ENCODE measurements around the gene ARHGAP15.

Gene ARHGAP15

DNA sequence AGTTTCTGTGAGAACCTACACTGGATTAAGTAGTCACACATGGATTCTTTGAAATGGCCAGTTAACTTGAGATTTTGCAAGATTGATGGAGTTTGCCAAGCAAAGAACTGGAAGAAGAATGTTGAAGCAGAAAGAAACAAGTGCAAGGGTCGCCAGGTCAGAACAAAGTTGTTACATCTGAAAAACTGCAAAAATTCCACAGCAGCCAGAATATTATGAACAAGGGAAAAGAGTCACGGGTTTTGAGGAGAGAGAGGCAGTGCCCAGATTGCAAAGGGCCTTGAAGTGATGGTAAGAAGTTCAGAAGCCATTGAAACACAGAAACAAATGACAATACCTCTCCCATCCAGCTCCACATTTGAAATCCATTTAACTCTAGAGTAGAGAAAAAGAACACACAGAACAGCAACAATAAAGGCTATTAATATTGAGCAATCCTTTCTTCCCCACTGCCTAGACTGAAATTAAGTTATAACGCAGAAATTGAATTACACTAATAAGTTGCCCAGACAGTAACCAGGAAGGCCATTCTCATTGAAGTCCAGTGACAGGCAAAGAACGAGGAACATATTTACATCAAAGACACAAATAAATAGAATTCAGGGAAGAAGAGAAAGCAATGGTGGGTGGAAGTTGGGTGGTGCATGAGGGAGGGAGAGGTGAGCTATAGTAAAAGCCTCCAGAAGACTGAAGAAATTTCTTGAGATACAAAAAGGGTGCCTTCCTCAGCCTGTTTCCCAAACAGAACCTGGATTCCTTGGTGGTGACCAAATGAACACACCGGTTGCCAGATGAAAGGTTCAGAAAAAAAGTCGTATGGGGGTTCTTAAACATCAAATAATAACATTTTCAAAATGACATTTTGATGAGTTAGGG lies 80.6 kb downstream of the ARHGAP15 start:
- TF ChIP-seq, protein P1, sequence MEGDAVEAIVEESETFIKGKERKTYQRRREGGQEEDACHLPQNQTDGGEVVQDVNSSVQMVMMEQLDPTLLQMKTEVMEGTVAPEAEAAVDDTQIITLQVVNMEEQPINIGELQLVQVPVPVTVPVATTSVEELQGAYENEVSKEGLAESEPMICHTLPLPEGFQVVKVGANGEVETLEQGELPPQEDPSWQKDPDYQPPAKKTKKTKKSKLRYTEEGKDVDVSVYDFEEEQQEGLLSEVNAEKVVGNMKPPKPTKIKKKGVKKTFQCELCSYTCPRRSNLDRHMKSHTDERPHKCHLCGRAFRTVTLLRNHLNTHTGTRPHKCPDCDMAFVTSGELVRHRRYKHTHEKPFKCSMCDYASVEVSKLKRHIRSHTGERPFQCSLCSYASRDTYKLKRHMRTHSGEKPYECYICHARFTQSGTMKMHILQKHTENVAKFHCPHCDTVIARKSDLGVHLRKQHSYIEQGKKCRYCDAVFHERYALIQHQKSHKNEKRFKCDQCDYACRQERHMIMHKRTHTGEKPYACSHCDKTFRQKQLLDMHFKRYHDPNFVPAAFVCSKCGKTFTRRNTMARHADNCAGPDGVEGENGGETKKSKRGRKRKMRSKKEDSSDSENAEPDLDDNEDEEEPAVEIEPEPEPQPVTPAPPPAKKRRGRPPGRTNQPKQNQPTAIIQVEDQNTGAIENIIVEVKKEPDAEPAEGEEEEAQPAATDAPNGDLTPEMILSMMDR (IDR thresholded peaks at IDR 0.05; ENCODE audit: extremely low read depth, missing control alignments), result no peak
- no peak for DNase-seq (ENCODE audit: low spot score)

DNA sequence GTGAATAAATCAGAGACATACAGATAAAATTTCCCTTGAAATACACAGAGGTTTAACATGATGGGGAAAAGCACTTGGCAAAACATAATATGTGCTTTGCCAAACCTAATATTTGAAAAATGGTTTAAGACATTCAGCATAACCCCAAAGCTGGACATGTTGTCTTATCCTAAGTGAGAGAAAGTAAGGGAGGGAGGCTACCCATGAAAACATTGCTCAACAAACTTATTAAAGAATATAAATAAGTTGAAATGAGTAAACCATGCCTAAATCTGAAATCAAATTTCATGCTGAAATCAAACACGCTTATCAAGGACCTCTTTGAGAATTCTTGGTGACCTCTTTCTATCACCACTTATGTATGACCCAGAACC lies 81.2 kb downstream of the ARHGAP15 start:
- no peak for DNase-seq (ENCODE audit: low spot score)

DNA sequence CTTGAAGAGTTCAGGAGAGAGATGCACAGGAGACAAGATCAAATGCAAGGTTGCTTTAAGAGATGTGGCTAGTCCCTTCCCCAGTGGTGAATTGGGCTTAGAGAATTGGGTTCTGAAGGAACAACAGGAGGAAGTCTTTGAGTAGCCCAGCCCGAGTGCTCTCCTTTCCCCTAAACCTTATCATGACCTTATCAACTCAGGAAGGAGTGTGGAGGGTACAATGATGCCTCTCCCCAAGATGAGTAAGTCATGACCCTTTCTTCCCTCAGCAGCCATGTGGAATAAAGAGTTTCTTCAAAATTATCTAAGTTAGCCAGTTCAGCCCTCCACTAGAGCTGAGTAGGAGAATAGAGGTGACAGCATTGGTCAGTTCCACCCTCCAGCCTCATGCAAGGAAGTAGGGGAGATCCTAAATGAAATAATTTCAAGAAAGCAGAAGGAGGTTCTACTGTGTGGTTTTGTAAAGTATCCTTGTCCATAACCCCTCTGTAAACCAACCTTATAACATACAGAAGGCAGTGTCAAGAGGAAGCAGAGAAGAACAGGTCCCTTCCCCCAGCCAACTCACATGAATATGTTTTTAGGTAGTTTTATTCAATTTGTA lies 88.4 kb downstream of the ARHGAP15 start:
- TF ChIP-seq, protein P1 (IDR thresholded peaks at IDR 0.05; ENCODE audit: extremely low read depth, missing control alignments), result no peak
- DNase-seq (ENCODE audit: low spot score), result no peak

More for the DNA sequence above, 81.2 kb downstream of the ARHGAP15 start:
- TF ChIP-seq, protein P1 (IDR thresholded peaks at IDR 0.05; ENCODE audit: extremely low read depth, missing control alignments), result no peak

DNA sequence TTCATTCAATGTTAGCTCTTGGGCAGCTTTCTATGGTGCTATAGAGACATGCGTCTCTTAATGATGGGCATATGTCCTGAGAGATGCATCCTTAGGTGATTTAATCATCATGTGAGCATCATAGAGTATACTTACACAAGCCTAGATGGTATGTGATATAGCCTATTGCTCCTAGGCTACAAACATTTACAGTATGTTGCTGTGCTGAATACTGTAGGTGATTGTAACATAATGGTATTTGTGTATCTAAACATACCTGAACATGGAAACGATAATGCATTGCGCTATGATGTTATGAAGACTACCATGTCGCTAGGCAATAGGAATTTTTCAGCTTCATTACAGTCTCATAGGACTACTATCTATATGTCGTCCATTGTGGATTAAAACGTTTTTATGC lies 89.4 kb downstream of the ARHGAP15 start:
- no peak for DNase-seq (ENCODE audit: low spot score)
- TF ChIP-seq, protein P1 (IDR thresholded peaks at IDR 0.05; ENCODE audit: extremely low read depth, missing control alignments), result no peak

DNA sequence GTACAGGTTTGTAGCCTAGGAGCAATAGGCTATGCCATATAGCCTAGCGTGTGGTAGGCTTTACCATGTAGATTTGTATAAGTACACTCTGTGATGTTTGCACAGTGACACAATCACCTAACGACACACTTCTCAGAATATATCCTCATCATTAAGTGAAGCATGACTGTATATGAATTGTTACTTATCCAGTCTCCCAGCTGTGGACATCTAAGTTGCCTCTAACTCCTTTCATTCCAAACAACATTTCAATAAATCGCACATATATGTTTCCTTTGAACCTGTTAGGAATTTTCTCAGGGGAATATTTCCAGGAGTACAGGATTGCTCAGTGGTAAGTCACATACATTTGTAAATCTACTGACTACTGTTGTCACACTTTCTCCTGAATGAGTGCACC lies 90.0 kb downstream of the ARHGAP15 start:
- TF ChIP-seq, protein P1 (IDR thresholded peaks at IDR 0.05; ENCODE audit: extremely low read depth, missing control alignments), result no peak
- DNase-seq (ENCODE audit: low spot score), result no peak

DNA sequence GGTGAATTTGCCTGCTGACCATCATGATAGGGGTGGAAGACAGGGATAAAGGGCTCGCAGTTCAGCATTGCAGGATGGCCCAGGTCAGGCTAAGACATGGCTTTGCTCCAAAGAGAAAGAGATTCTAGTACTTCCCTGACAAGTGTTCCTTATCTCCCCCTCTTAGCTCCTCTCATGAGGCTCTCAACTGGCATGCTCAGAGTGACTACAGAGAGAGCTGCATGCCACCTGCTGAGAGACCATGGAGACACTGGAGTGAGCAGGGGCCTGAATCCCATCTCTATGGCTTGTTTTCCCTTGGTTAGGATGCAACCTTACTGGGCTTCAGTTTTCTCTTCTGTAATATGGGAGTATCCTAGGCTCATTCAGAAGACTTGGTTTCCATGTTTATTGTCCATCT lies 94.3 kb downstream of the ARHGAP15 start:
- TF ChIP-seq, protein P1 (IDR thresholded peaks at IDR 0.05; ENCODE audit: extremely low read depth, missing control alignments), result no peak
- DNase-seq (ENCODE audit: low spot score), result no peak

DNA sequence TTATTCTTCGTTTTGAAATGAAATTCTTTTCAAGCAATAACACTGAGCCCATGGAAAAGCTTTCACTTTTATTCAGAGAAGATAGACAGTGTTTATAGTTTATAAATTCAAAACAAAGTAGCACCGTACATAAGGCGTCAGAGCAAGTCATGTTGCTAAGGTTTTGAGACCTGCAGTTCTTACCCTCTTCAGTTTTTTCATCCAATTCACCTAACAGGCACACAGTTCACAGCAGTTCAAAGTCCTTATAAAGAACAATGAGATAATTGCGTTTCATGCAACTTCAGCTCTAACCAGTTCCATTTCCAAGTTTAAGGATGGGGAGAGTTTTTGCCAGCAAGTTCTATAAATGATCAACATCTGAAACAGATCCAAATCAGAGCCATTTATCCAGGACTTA lies 96.7 kb downstream of the ARHGAP15 start:
- TF ChIP-seq, protein P1 (IDR thresholded peaks at IDR 0.05; ENCODE audit: extremely low read depth, missing control alignments), result no peak
- DNase-seq (ENCODE audit: low spot score), result no peak
